HCT116 (cell line): Measurements from ENCODE around the gene SLC25A44.

ENCODE experiments used
- CTCF ChIP-seq, 3 experiments: fragments of 200-600 bp in 1 of 3; sonication (generic) in 1 of 3; IDR thresholded peaks in 2 of 3; conservative IDR thresholded peaks in 1 of 3; 2 replicates each; pipeline ENCODE4 v1.5.1; 2012 to 2017; ENCODE audit warnings: low read depth in 2 of 3, low read length in 2 of 3, antibody characterized with exemption in 1 of 3, borderline replicate concordance in 1 of 3, control low read depth in 1 of 3, mild to moderate bottlenecking in 1 of 3, mixed read lengths in 1 of 3, mixed run types in 1 of 3, moderate library complexity in 1 of 3; ENCODE audit not compliant: insufficient read depth in 1 of 3
- EZH2 ChIP-seq: fragments of 200-600 bp; sonication (generic); IDR thresholded peaks from 2 replicates; pipeline ENCODE4 v1.6.1; 2017; ENCODE audit warnings: antibody characterized with exemption, mixed run types
- EZH2phosphoT487 ChIP-seq: fragments of 200-600 bp; IDR thresholded peaks from 2 replicates; pipeline ENCODE4 v1.6.1; 2018; ENCODE audit warnings: antibody characterized with exemption, borderline replicate concordance
- SP1 ChIP-seq: IDR thresholded peaks from 2 replicates; pipeline ENCODE4 v1.6.1; 2012; ENCODE audit warnings: low read depth

- TF ChIP-seq CTCF (IDR thresholded peaks at IDR 0.05 in 2 of 3, conservative IDR thresholded peaks at IDR 0.05 in 1 of 3; ENCODE audit: borderline replicate concordance in 1 of 3, insufficient read depth in 1 of 3, low read depth in 2 of 3, low read length in 2 of 3), result no peak
- no peak for TF ChIP-seq SP1
- no peak for TF ChIP-seq EZH2
- TF ChIP-seq EZH2phosphoT487, result no peak
Measured at GRCh38 chr1:156200044-156200443, 6.1 kb downstream of the SLC25A44 start.
